Ovary (tissue), 9 donors: Measurements from ENCODE around the gene CADM2. TPM values are rescaled to one million over a fixed set of nuclear protein-coding genes. Genes with fewer than 3 reads are reported as not detected.

Experiments
- DNase-seq, 5 donors: peaks; one replicate each; pipeline ENCODE4 v3.0.0-alpha.2; 2019 to 2020
- H3K27ac ChIP-seq, 2 donors: fragments of 200-600 bp; one replicate each; pipeline versions ENCODE4 v1.5.1 to v1.8.0; 2019 to 2022
- H3K27me3 ChIP-seq: fragments of 200-600 bp; one replicate; pipeline ENCODE4 v1.8.0; 2022
- H3K36me3 ChIP-seq: fragments of 200-600 bp; sonication (generic); one replicate; pipeline ENCODE4 v1.5.1; 2019
- H3K4me1 ChIP-seq: one replicate; pipeline ENCODE4 v1.8.1; 2013; ENCODE audit warnings: mild to moderate bottlenecking, moderate library complexity; ENCODE audit not compliant: insufficient read depth
- H3K4me3 ChIP-seq: fragments of 200-600 bp; sonication (generic); one replicate; pipeline ENCODE4 v1.5.1; 2017
- H3K9me3 ChIP-seq, 2 donors: fragments of 200-600 bp in 1 of 2; sonication (generic) in 1 of 2; one replicate each; pipeline versions ENCODE4 v1.5.1 to v1.8.1; 2013 to 2019; ENCODE audit warnings: mild to moderate bottlenecking in 1 of 2, moderate library complexity in 1 of 2
- EP300 ChIP-seq: sonication (generic); formaldehyde crosslinking; IDR thresholded peaks from one replicate; pipeline ENCODE4 v1.6.1; 2017; ENCODE audit warnings: antibody characterized with exemption
- POLR2A ChIP-seq: fragments of 450-650 bp; IDR thresholded peaks from one replicate; pipeline ENCODE4 v1.6.1; 2017; ENCODE audit warnings: antibody characterized with exemption, mild to moderate bottlenecking, moderate library complexity
- WGBS, 3 donors: extraction: QIAGEN DNeasy Blood & Tissue Kit in 1 of 3; methylation state at CpG; one replicate each; pipeline versions ENCODE4 v1.1.5 to v1.1.7; 2013 to 2017; 5-methylcytosine and 5-hydroxymethylcytosine counted together
- intact Hi-C, 4 donors: fragments of 100-400 bp; cut with DNase I; formaldehyde crosslinking; loops; one replicate each; pipeline versions ENCODE4 v1.11.0 to v1.15.1; 2022 to 2023
- polyA plus RNA-seq, 2 donors: library from polyadenylated mRNA; stranded (reverse); fragments of 200-250 nt in 1 of 2; fragments of 350-450 nt in 1 of 2; fragmentation: Illumina TruSeq in 1 of 2; extraction: RNeasy Lipid Tissue Mini Kit (QIAGEN cat#74804) in 1 of 2; gene quantifications; one replicate each; pipeline ENCODE4 v1.2.3, GENCODE V29; 2013 to 2014
- total RNA-seq, 7 donors: library from RNA; depleted of rRNA in 2 of 7; stranded (reverse); fragments of >200 nt in 2 of 7; fragmentation: NEBNext Ultra II Directional in 3 of 7; extraction: Animal tissue kit (Norgen Biotek cat#: 25700) in 3 of 7; gene quantifications; one replicate each; pipeline versions ENCODE4 v1.1.0 to v1.2.4, GENCODE V29; 2016 to 2023
- TF ChIP-seq, protein P1 (sequence below), 3 donors: fragments of 450-650 bp in 2 of 3; fragments of 200-600 bp in 1 of 3; IDR thresholded peaks; one replicate each; pipeline versions ENCODE4 v1.5.1 to v1.8.0; 2016 to 2022; ENCODE audit warnings: antibody characterized with exemption in 3 of 3, mild to moderate bottlenecking in 1 of 3
- donor health status: DM: no; HTN: no; CAD: no; lungs with moderate emphysema.
- donor health status: DM: no; HTN: no; CAD: no.
- donor health status: Bipolar disorder and iron deficiency.
- donor health status: DM: yes; HTN: yes; CAD: no.
- donor health status: DM: no; HTN: no; CAD: no.
- donor health status: DM: yes; HTN: yes; CAD: no.

CADM2 gene
- total and polyA plus RNA-seq, 9 donors, result 0.20 to 1.9 (median 0.69) TPM

DNA sequence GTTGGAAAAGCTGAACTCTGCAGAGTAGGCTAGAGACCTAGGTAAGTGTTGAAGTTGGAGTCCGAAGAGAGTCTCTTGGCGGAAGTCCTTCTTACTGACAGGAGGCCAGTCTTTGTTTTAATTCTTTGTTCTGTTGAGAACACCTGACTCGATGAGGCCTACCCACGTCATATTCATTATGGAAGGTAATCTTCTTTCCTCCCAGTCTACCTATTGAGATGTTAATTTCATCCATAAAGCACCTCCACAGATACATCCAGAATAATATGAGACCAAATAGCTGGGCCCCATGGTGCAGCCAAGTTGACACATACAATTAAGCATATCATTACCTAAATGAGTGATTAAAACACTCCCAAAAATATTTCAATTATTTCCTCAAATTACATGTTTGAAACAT lies 515.5 kb downstream of the CADM2 start:
- intact Hi-C loops, result no loop called here
- WGBS, 3 donors, result 89 to 95% (median 94%) methylated on average over 4 of the region's 4 CpGs
- Histone ChIP-seq H3K36me3 (no peaks in the 10 kb centered on the region), H3K27me3 (no peaks in the 10 kb centered on the region), H3K27ac (no peak overlapping the region), H3K4me3 (no peak overlapping the region), H3K9me3 (no peaks in the 10 kb centered on the region), H3K4me1 (no peaks in the 10 kb centered on the region)
- TF ChIP-seq EP300 (no peak), POLR2A (no peak)
- TF ChIP-seq, protein P1, sequence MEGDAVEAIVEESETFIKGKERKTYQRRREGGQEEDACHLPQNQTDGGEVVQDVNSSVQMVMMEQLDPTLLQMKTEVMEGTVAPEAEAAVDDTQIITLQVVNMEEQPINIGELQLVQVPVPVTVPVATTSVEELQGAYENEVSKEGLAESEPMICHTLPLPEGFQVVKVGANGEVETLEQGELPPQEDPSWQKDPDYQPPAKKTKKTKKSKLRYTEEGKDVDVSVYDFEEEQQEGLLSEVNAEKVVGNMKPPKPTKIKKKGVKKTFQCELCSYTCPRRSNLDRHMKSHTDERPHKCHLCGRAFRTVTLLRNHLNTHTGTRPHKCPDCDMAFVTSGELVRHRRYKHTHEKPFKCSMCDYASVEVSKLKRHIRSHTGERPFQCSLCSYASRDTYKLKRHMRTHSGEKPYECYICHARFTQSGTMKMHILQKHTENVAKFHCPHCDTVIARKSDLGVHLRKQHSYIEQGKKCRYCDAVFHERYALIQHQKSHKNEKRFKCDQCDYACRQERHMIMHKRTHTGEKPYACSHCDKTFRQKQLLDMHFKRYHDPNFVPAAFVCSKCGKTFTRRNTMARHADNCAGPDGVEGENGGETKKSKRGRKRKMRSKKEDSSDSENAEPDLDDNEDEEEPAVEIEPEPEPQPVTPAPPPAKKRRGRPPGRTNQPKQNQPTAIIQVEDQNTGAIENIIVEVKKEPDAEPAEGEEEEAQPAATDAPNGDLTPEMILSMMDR (IDR thresholded peaks at IDR 0.05), result no peak
- DNase-seq, result no peak

DNA sequence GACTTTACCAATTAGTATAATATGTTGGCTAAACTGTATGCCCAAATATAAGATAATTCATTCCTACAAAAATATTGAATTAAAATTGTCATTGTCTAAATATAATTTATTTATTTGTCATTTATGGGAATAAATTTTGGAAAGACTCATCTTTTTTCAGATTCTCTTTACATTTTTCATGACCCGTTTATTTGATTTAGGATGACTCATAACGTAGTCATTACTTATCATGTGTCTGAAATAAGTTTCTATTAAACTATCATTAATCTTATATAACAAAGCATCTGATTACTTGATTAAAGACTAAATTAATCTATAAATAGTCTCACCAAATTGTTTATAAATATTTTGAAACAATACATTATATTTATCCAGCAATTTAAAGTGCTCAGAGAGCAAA lies 516.6 kb downstream of the CADM2 start:
- DNase-seq, result no peak
- Histone ChIP-seq H3K27me3 (no peaks in the 10 kb centered on the region), H3K36me3 (no peaks in the 10 kb centered on the region), H3K4me1 (no peaks in the 10 kb centered on the region), H3K9me3 (no peaks in the 10 kb centered on the region), H3K4me3 (no peak overlapping the region), H3K27ac (no peak overlapping the region)
- intact Hi-C loops, result no loop called here
- WGBS, 3 donors, result 79 to 80% (median 80%) methylated on average over 2 of the region's 2 CpGs
- TF ChIP-seq, protein P1 (IDR thresholded peaks at IDR 0.05), result no peak
- no peak for TF ChIP-seq POLR2A
- TF ChIP-seq EP300, result no peak

DNA sequence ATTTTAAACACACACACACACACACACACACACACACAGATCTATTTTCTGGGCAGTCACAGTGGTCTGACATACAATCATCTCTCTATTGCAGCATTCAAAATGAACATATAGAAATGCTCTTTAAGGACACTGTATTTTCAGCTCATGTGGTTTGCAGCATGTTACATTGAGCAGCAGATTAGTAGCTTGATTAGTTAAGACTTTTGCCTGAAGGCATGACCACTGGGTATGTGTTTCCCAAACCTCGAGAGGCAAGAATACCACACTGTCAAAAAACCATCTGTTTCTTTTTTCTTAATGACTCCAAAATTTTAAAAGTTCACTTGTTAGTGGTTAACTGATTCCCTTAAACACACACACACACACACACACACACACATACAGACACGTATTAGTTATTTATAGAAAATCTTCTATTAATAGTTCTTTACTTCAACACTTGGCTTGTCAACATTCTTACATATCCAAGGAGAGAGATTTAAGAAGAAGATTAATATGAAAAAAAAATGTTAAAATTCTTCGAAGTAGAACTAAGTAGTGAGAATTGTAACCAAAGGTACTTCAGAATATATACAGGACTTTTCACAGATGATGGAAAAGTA lies 518.2 kb downstream of the CADM2 start:
- no peaks in the 10 kb centered on the region for H3K9me3 ChIP-seq
- no peak for DNase-seq
- WGBS, 3 donors, result 48 to 51% (median 48%) methylated on average over 3 of the region's 3 CpGs
- H3K27ac ChIP-seq, result no peak overlapping the region
- H3K4me3 ChIP-seq, result no peak overlapping the region
- intact Hi-C loops, result no loop called here
- no peaks in the 10 kb centered on the region for H3K36me3 ChIP-seq
- TF ChIP-seq, protein P1 (IDR thresholded peaks at IDR 0.05), result no peak
- TF ChIP-seq EP300 (no peak), POLR2A (no peak)
- H3K27me3 ChIP-seq, result no peaks in the 10 kb centered on the region
- no peaks in the 10 kb centered on the region for H3K4me1 ChIP-seq

DNA sequence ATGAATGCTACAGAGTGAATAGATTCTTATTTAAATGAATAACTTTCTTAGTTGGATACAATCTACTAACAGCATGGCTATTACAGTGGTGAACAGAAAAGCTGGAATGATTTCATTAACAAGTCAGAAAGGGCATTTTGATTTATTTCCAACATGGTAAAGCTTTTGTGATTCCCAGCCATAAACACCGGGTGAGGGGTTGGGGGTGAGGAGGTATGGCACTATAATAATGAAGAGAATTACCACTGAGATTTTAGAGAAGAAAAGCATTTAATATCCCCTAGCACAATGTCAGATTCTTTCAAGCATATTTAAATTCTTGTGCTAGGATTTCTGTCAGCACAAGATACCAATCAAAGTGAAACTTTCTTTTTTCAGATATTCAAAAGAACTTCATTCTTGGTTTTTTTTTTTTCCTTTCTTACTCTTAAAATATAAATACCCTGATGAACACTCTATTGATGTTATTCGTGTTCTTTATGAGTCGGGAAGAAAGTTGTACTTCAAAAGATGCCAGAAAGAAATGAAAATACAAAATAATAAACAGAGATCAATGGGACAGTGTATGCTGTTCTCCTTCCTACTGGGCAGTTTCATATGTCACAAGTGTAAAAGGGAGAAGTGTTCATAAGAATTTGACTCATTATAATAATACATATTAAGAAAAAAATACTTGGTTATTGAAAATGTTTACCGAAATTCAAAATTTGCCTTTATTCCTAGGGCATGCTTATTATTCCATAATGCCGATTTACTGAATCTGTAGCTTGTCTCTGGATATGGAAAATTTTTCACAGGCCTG lies 522.8 kb downstream of the CADM2 start:
- H3K9me3 ChIP-seq, result no peaks in the 10 kb centered on the region
- no peak overlapping the region for H3K27ac ChIP-seq
- DNase-seq, result no peak
- TF ChIP-seq EP300, result no peak
- TF ChIP-seq, protein P1 (IDR thresholded peaks at IDR 0.05), result no peak
- intact Hi-C loops, result no loop called here
- no peaks in the 10 kb centered on the region for H3K36me3 ChIP-seq
- 66 to 75% (median 67%) methylated on average over 5 of the region's 5 CpGs for WGBS, 3 donors
- H3K4me1 ChIP-seq, result no peaks in the 10 kb centered on the region
- no peaks in the 10 kb centered on the region for H3K27me3 ChIP-seq
- H3K4me3 ChIP-seq, result no peak overlapping the region
